Upper lobe of left lung (tissue), 4 donors: ENCODE results near the gene ARMS2.

Experiments
- CTCF ChIP-seq, 6 experiments: fragments of 450-650 bp in 4 of 6; fragments of 200-600 bp in 2 of 6; sonication (generic) in 2 of 6; IDR thresholded peaks; one replicate each; pipeline ENCODE4 v1.5.1; 2016 to 2019; ENCODE audit warnings: antibody characterized with exemption in 6 of 6
- EP300 ChIP-seq, 4 donors: sonication (generic); formaldehyde crosslinking; IDR thresholded peaks; one replicate each; pipeline ENCODE4 v1.5.1; 2017; ENCODE audit warnings: antibody characterized with exemption in 4 of 4, control low read depth in 2 of 4
- POLR2A ChIP-seq, 4 donors: fragments of 450-650 bp; IDR thresholded peaks; one replicate each; pipeline ENCODE4 v1.5.1; 2016 to 2017; ENCODE audit warnings: antibody characterized with exemption in 4 of 4, mild to moderate bottlenecking in 2 of 4

GRCh38 chr10:122417667-122418066 is 36.8 kb upstream of the ARMS2 start:
- TF ChIP-seq CTCF (IDR thresholded peaks at IDR 0.05) = no peak
- no peak for TF ChIP-seq POLR2A (IDR thresholded peaks at IDR 0.05)
- no peak for TF ChIP-seq EP300 (IDR thresholded peaks at IDR 0.05)
